Stimulated activated CD4-positive, alpha-beta T cell treated with anti-CD3 and anti-CD28 coated beads, TNF-alpha, amount 100 ng/mL, for 24 hours (primary cell): ENCODE results near the gene PLEKHH3.

Experiments
- DNase-seq, 3 experiments: peaks; one replicate each; pipeline ENCODE4 v3.0.0-alpha.2; 2020; ENCODE audit warnings: low read depth in 3 of 3

PLEKHH3 gene

DNA sequence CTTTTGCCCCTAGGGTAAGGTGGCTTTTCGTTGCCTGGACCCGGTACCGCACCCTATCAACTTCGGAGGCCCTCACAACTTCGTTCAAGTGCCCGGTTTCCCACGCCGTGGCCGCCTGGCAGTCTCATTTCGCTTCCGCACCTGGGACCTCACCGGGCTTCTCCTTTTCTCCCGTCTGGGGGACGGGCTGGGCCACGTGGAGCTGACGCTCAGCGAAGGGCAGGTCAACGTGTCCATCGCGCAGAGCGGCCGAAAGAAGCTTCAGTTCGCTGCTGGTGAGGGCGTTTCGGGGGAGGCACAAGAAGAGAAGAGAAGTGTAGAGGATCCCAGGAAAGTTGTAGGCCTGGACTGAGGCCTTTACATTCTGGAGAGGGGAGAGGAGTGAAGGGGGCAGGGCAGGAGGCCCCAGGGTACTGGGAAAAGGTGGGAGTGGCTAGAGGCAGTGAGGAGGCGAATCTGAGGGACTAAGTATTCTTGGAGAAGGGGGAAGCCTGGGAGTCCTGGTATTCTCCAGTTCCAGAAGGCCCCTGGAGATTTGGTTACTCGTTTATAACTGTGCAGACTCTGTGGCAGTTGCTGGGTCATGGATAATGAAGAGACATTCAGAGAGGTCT is 11.0 kb upstream of the PLEKHH3 start:
- DNase-seq = no peak

GRCh38 chr17:42686520-42687128 is 9.8 kb upstream of the PLEKHH3 start:
- no peak for DNase-seq

DNA sequence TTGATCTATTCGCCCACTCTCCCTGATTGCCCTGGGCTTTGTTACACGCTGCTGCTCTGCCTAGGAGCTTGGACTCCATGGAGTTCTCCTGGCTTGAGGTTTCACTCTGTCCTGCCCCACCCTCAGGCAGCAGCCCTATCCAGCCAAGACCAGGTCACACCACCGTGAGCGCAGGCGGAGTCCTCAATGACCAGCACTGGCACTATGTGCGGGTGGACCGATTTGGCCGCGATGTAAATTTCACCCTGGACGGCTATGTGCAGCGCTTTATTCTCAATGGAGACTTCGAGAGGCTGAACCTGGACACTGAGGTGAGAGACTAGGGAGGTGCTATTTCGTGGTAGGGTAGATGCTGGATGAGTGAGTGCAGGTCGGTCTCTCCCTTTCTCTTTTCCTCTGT is 9.0 kb upstream of the PLEKHH3 start:
- DNase-seq = no peak

GRCh38 chr17:42684929-42685556 is 8.2 kb upstream of the PLEKHH3 start:
- DNase-seq = no peak

DNA sequence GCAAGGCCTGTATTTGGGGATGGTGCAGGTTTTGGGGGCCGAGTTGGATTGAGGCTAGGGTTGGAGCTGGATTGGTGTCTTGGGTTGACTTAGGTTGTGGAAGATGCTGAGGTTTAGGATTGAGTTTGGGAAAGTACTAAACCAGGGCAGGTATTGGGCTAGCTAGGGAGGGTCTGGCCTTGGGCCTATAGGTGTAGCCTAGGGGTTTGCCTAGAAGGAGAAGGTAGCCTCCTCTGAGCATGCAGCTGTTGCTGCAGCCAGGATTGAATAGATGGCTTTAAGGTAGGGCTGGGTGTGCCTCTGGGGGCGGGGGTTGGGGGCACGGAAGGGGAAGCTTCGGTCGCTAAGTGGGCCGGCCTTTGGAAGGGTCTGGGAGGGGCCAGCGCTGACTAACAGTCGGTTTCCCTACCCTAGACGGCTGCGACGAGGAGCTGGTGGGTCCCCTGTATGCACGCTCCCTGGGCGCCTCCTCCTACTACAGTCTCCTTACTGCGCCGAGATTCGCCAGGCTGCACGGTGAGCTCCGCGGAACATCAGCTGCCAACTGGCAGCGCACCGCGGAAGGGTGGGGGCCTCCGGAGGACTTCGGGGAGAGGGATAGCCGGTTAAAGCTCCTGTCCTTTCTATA is 6.7 kb upstream of the PLEKHH3 start:
- no peak for DNase-seq

DNA sequence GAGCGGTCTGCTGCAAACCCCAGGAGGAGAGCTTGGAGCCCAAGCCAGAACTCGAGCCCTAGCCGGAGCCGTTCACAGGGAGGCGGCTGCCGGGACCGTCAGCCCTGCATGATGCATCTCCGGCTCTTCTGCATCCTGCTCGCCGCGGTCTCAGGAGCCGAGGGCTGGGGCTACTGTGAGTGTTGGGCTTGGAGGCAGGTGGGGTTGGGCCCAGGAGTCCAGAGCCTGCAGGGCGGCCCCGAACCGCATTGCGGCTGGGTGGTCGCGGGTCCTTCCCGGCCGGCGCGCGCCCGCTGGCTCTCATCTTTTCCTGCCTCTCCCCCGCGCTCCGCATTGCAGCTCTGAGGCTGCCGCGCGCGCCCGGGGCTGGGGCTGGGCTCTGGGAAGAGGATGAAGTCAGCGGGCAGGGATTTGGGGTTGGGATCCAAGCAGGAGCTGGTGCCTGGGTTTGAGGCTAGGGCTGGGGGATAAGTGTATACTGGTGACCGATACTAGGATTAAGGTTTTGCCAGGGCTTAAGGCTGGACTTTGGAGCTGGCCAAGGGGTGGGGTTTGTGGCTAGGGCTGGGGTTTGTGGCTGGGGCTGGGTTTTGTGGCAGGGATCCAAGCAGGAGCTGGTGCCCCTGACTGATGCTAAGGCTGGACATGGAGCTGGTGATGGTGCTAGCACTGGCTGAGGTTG is 6.1 kb upstream of the PLEKHH3 start:
- no peak for DNase-seq

- no peak for DNase-seq
These were observed 5.4 kb upstream of the PLEKHH3 start, which contains the start of gene CNTNAP1 for GRCh38 chr17:42681976-42682721. TSS of gene CNTNAP1 (plus strand) at chr17:42682531. CDS start at chr17:42682830, 299 bp downstream.

GRCh38 chr17:42680331-42680808 is 3.6 kb upstream of the PLEKHH3 start:
- no peak for DNase-seq

DNA sequence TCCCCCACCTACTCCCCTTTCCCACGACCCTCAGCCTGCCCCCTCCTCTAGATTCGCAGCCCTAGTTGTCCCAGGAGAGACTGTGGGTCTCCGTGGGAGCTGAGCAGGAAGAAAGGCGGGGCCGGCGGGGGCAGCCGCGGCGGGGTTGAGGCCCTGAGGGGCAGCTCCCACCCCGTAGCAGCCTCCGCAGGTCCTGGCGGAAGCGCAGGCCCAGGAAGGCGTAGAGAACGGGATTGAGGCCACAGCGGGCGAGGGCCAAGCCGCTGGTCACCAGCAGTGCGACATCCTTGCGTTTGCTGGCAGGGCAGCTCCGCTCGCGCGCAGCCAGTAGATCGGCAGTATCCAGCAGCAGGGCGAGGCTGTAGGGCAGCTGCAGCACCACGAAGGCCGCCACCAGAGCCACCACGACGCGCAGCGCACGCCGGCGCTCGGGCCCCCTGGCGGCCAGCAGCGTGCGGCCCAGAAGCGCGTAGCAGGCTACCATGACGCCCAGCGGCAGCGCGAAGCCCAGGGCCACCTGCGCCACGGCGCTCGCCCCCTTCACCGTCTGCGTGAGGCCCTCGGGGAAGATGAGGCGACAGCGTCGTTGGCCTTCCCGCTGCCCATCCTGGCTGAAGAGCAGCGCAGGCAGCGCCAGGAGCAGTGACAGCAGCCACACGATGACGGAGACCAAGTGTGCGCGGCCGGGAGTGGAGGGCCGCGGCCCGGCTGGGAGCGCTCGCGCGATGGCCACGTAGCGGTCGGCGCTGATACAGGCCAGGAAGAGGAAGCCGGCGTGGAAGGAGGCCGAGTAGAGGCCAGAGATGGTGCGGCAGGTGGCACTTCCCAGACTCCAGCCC is 2.9 kb upstream of the PLEKHH3 start:
- DNase-seq = peak; percentile 41 to 74 (median 45)

GRCh38 chr17:42678951-42679491 is 2.2 kb upstream of the PLEKHH3 start:
- DNase-seq = no peak

GRCh38 chr17:42677921-42678781 is 1.4 kb upstream of the PLEKHH3 start:
- DNase-seq = peak; percentile 55 to 80 (median 61)

- peak; percentile 96 to 99 (median 98) for DNase-seq
These were observed 441 bp upstream of the PLEKHH3 start for GRCh38 chr17:42677012-42677857.

DNA sequence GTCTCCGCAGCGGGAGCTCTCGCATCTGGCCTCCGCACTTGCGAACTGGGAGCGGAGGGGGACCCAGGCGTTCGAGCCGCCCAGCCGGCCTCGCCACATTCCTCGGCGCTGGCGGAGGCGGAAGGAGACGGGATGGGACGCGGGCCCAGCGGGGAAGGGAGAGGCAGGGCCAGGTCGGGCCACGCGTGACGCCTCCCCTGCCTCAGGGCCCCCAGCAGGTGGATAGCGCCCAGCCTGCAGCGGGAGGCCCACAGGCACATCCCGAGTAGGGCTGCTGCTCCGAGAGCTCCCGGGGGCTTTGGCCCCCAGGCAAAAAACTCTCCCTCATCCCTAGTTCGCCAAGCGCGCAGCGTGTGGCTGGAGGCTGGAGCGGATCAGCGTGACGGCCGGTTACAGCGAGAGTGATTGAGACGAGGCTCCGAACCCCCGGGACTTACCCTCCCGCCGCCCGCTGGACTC is 800 bp downstream of the PLEKHH3 start:
- DNase-seq = no peak

DNA sequence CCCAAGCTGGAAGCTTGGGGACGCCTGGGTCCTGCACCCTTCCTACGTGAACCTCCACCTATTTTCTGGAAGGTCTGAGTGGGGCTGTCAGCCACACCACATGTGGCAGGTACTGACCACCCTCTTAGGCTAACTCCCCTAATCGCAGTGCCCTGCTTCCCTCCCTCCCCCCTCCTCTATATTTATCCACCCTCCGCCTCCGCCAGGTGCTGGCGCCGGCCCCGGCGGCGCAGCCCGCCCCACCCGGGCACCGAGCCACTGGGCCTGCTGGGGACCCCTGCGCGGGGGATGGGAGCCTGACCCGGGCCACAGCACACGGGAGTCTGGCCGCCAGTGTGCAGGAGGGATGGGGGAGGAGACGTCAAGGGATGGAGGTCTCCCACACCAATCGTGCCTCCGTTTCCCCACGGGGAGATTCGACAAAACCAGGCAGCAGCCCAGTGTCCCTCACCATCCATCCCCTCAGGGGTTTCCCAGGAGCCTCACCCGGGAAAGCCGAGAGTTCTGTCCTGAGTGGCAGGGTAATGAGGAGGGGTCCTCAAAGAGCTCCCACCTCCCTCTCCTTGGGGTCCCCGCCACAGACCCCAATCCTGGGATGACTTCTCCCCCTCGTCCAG is 1.3 kb downstream of the PLEKHH3 start:
- DNase-seq = no peak

DNA sequence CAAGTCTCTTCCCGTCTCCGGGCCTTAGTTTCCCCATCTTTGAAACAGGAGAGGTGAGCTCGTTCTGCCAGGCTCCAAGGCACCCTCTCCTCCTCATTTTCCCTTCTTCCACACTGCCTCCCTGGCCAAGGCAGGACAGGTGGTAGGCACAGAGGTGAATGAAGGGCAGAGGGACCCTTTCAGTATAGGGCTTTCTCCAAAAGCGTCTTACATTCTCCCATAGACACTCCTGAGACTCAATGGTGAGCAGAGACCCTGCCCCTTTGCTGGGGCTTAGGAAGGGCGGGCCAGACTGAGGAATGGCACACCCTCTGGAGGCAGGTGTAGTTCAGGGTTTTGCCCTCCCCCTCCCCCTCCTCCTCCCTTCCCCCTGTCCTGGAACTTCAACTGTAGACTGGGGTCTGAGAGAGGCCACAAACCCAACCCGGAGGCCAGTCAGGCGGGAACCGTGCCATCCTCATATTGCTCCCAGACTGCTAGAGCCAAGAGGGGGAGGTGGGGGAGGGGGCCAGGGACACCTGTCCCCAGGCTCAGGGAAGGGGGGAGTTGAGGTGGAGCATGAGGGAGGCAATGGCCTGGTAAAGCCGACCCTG is 1.9 kb downstream of the PLEKHH3 start:
- DNase-seq = no peak

DNA sequence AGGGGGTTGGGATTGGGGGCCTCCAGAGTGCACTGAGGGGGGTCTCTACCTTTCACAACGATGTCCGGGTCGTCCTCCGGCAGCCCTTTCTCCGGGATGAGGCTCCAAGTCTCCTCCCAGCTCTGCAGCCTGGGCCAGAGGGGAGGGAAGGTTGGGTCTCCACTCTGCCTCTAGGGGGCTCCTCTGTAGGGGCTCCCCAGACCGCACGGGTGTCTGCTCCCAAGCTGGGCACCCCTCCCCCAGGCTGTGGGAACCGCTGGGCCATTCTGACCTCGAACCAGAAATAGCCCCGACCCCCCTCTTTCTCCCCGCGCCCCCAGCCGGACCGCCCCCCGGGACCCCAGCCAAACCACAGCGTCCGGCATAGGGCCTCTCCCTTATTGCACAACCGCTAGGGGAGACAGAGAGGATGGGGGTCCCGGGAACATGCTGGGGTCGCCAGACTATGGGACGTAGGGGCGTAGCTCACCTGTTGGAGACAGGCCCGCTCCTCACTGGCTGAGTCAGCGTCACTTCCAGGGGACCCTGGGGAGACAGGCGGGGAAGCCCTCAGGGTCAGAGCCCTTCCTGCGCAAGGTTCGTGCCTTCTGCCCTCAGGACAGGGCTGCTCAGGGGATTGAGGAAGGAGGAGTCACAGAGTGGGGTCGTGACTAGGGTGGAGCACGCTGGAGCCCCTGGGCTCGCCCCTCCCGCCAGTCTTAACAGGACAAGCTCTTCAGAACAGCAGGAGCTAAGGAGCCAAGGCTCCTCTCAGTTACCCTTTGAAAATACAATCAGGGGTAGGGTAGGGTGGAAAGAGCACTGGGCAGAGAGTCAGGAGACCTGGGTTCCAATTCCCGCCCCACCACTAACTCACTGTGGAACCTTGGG is 2.7 kb downstream of the PLEKHH3 start:
- no peak for DNase-seq
